Upper lobe of right lung (tissue), 1 donor: ENCODE data around the gene APBA3. TPM values are rescaled to one million over a fixed set of nuclear protein-coding genes. Genes with fewer than 3 reads are reported as not detected.
"Not testable (repeated sequence)": the region's sequence is repeated elsewhere in the genome, so short reads cannot be mapped to it uniquely, and the experiment has no call there.

Experiments used
- ATAC-seq: fragments of 200-7000 bp; cut with Tn5 transposase; one replicate; pipeline ENCODE4 v1.9.1; 2020; ENCODE audit warnings: mild to moderate bottlenecking, moderate library complexity
- DNase-seq: peaks from one replicate; pipeline ENCODE4 v3.0.0-alpha.2; 2020
- H3K27ac ChIP-seq: fragments of 200-600 bp; one replicate; pipeline ENCODE4 v1.8.0; 2022
- H3K27me3 ChIP-seq: fragments of 200-600 bp; one replicate; pipeline ENCODE4 v1.8.0; 2022; ENCODE audit warnings: mild to moderate bottlenecking
- H3K36me3 ChIP-seq: fragments of 200-600 bp; one replicate; pipeline ENCODE4 v1.8.0; 2022
- H3K4me1 ChIP-seq: fragments of 200-600 bp; one replicate; pipeline ENCODE4 v1.8.0; 2022
- H3K4me3 ChIP-seq: fragments of 200-600 bp; one replicate; pipeline ENCODE4 v1.8.0; 2022; ENCODE audit warnings: mild to moderate bottlenecking
- H3K9me3 ChIP-seq: fragments of 200-600 bp; one replicate; pipeline ENCODE4 v1.8.0; 2022
- CTCF ChIP-seq: fragments of 200-600 bp; IDR thresholded peaks from one replicate; pipeline ENCODE4 v1.8.0; 2022; ENCODE audit warnings: antibody characterized with exemption
- intact Hi-C: fragments of 100-400 bp; cut with DNase I; formaldehyde crosslinking; loops from one replicate; pipeline ENCODE4 v1.11.0; 2022
- total RNA-seq: library from RNA; stranded (reverse); fragmentation: NEBNext Ultra II Directional; extraction: Animal tissue kit (Norgen Biotek cat#: 25700); gene quantifications from one replicate; pipeline ENCODE4 v1.2.1, GENCODE V29; 2021
- donor health status: DM: no; HTN: yes; CAD: no; lungs with severe emphysema.

The APBA3 gene
- total RNA-seq, 1 donor from 2014 or later, result 21.9 TPM

- Histone ChIP-seq H3K9me3 (no peaks in the 10 kb centered on the region), H3K4me1 (peaks cover 8% of the 10 kb centered on the region), H3K4me3 (no peak overlapping the region), H3K27ac (no peak overlapping the region), H3K36me3 (peaks cover 33% of the 10 kb centered on the region), H3K27me3 (no peaks in the 10 kb centered on the region)
- no peak for TF ChIP-seq CTCF
- DNase-seq (no peak), ATAC-seq (no peak)
- intact Hi-C loops, result no loop called here
Observed at GRCh38 chr19:3768015-3768747, 6.7 kb upstream of the APBA3 start.

- TF ChIP-seq CTCF, result no peak
- DNase-seq, result no peak
- H3K36me3 ChIP-seq, result peaks cover 33% of the 10 kb centered on the region
Observed at GRCh38 chr19:3767050-3767449, 5.6 kb upstream of the APBA3 start.

GRCh38 chr19:3766520-3766919 is 5.0 kb upstream of the APBA3 start:
- Histone ChIP-seq H3K4me1 (peaks cover 14% of the 10 kb centered on the region), H3K27ac (no peak overlapping the region), H3K9me3 (no peaks in the 10 kb centered on the region), H3K36me3 (peaks cover 33% of the 10 kb centered on the region), H3K27me3 (no peaks in the 10 kb centered on the region), H3K4me3 (no peak overlapping the region)
- TF ChIP-seq CTCF, result no peak
- intact Hi-C loops, result no loop called here
- ATAC-seq (no peak), DNase-seq (no peak)

More at GRCh38 chr19:3767050-3767449, 5.6 kb upstream of the APBA3 start:
- intact Hi-C loops, result no loop called here
- H3K4me3 ChIP-seq, result no peak overlapping the region
- H3K27ac ChIP-seq, result no peak overlapping the region
- H3K27me3 ChIP-seq, result no peaks in the 10 kb centered on the region
- ATAC-seq, result no peak
- peaks cover 9% of the 10 kb centered on the region for H3K4me1 ChIP-seq
- no peaks in the 10 kb centered on the region for H3K9me3 ChIP-seq

- peaks cover 33% of the 10 kb centered on the region for H3K36me3 ChIP-seq
- not testable (repeated sequence) for ATAC-seq
Observed at GRCh38 chr19:3765757-3766156, 4.3 kb upstream of the APBA3 start.

GRCh38 chr19:3765121-3765520 is 3.6 kb upstream of the APBA3 start:
- no peaks in the 10 kb centered on the region for H3K9me3 ChIP-seq
- peaks cover 19% of the 10 kb centered on the region for H3K4me1 ChIP-seq
- no peak for TF ChIP-seq CTCF
- H3K36me3 ChIP-seq, result peaks cover 33% of the 10 kb centered on the region
- H3K27ac ChIP-seq, result no peak overlapping the region
- no peak for ATAC-seq
- intact Hi-C loops, result no loop called here
- no peak for DNase-seq
- no peak overlapping the region for H3K4me3 ChIP-seq
- no peaks in the 10 kb centered on the region for H3K27me3 ChIP-seq

More at GRCh38 chr19:3765757-3766156, 4.3 kb upstream of the APBA3 start:
- H3K27me3 ChIP-seq, H3K4me3 ChIP-seq, DNase-seq, intact Hi-C loops, H3K9me3 ChIP-seq, H3K27ac ChIP-seq: not testable (repeated sequence)
- peaks cover 17% of the 10 kb centered on the region for H3K4me1 ChIP-seq

- Histone ChIP-seq H3K27me3 (no peaks in the 10 kb centered on the region), H3K9me3 (no peaks in the 10 kb centered on the region), H3K4me1 (peaks cover 35% of the 10 kb centered on the region), H3K27ac (peak within 1 kb of the TSS; percentile 99), H3K4me3 (peak within 1 kb of the TSS; percentile 97), H3K36me3 (peaks cover 29% of the 10 kb centered on the region)
- peak; percentile 94 for ATAC-seq
- no peak for TF ChIP-seq CTCF
- peak; percentile 100 for DNase-seq
- intact Hi-C loops, result no loop called here
Observed at GRCh38 chr19:3762501-3763459, 1.3 kb upstream of the APBA3 start, which contains the start of gene MRPL54. MRPL54 (plus strand) TSS chr19:3762682; CDS start chr19:3762701, 19 bp downstream.
